PC-9 (cell line): ENCODE measurements around the gene PBX3.

Source experiments
- EZH2 ChIP-seq: fragments of 200-600 bp; sonication (generic); IDR thresholded peaks from 2 replicates; pipeline ENCODE4 v1.8.0; 2017; ENCODE audit warnings: antibody characterized with exemption, low read depth
- TF ChIP-seq, protein P1 (sequence below): fragments of 200-600 bp; sonication (generic); conservative IDR thresholded peaks from 2 replicates; pipeline ENCODE4 v1.6.1; 2017; ENCODE audit warnings: mixed run types, antibody characterized with exemption, mild to moderate bottlenecking, moderate library complexity

DNA sequence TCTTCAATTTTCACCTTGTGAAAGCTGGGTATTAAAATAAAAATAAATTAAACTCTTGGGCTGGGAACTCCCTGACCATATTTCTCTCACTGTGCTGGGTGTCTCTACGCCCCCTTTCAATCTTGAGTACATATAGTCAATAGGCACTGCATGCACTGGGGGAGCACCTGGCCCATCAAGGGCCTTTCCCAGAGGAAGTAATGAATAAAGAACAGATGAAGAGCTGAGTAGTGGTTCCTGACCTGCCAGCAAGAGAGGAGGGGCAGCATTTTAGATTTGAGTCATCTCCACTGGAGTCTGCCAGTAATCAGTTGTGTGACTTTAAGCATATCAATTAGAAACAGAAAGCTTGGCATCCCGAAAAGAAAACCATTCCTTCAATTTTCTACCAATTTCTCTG, 46.4 kb upstream of the PBX3 start:
- TF ChIP-seq, protein P1, sequence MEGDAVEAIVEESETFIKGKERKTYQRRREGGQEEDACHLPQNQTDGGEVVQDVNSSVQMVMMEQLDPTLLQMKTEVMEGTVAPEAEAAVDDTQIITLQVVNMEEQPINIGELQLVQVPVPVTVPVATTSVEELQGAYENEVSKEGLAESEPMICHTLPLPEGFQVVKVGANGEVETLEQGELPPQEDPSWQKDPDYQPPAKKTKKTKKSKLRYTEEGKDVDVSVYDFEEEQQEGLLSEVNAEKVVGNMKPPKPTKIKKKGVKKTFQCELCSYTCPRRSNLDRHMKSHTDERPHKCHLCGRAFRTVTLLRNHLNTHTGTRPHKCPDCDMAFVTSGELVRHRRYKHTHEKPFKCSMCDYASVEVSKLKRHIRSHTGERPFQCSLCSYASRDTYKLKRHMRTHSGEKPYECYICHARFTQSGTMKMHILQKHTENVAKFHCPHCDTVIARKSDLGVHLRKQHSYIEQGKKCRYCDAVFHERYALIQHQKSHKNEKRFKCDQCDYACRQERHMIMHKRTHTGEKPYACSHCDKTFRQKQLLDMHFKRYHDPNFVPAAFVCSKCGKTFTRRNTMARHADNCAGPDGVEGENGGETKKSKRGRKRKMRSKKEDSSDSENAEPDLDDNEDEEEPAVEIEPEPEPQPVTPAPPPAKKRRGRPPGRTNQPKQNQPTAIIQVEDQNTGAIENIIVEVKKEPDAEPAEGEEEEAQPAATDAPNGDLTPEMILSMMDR, result no peak
- no peak for TF ChIP-seq EZH2
